SKM-1 treated with dmso at 0.1 percent for 144 hours (cell line): ENCODE results near the gene PILRA.
A peak's percentile ranks its signal among the peaks of the same experiment; 100 is the strongest.

Source experiments
- DNase-seq: peaks from one replicate; lab custom pipeline; 2025; ENCODE audit not compliant: unreplicated experiment; lab: John Stamatoyannopoulos, UW

PILRA gene

GRCh38 chr7:100406767-100407166, 33.5 kb downstream of the PILRA start:
- DNase-seq = no peak

- DNase-seq = peak; percentile 42
Observed at GRCh38 chr7:100407285-100408180, 34.2 kb downstream of the PILRA start.

GRCh38 chr7:100411101-100411500, 37.8 kb downstream of the PILRA start:
- DNase-seq = no peak

GRCh38 chr7:100413346-100413745, 40.1 kb downstream of the PILRA start:
- DNase-seq = peak; percentile 42

GRCh38 chr7:100413889-100414288, 40.6 kb downstream of the PILRA start:
- no peak for DNase-seq

- no peak for DNase-seq
Observed at GRCh38 chr7:100415448-100415847, 42.2 kb downstream of the PILRA start.

GRCh38 chr7:100418930-100419659, 45.8 kb downstream of the PILRA start:
- DNase-seq = no peak

GRCh38 chr7:100419660-100420226, 46.5 kb downstream of the PILRA start:
- no peak for DNase-seq

GRCh38 chr7:100423315-100423714, 50.0 kb downstream of the PILRA start:
- DNase-seq = no peak

- no peak for DNase-seq
Observed at GRCh38 chr7:100425347-100425746, 52.1 kb downstream of the PILRA start.

- DNase-seq = no peak
Observed at GRCh38 chr7:100426516-100426915, 53.2 kb downstream of the PILRA start.

- DNase-seq = no peak
Observed at GRCh38 chr7:100427762-100428198, 54.5 kb downstream of the PILRA start.

GRCh38 chr7:100428199-100428966, 55.1 kb downstream of the PILRA start, which contains the start of gene ZCWPW1:
ZCWPW1 (minus strand) TSS chr7:100428703; CDS start chr7:100420649, 8,054 bp downstream.
- peak; percentile 91 for DNase-seq

GRCh38 chr7:100428967-100429636, 55.8 kb downstream of the PILRA start:
- peak; percentile 98 for DNase-seq

GRCh38 chr7:100429637-100430492, 56.6 kb downstream of the PILRA start, which contains the start of gene MEPCE:
MEPCE (plus strand) TSS chr7:100429831; CDS start chr7:100430019, 188 bp downstream.
- peak; percentile 91 for DNase-seq

GRCh38 chr7:100430493-100431285, 57.4 kb downstream of the PILRA start:
- DNase-seq = peak; percentile 23

- no peak for DNase-seq
Observed at GRCh38 chr7:100431286-100431735, 58.0 kb downstream of the PILRA start.

- no peak for DNase-seq
Observed at GRCh38 chr7:100432053-100432452, 58.8 kb downstream of the PILRA start.
